Measurements from ENCODE around the gene DUSP9. TPM values are rescaled to one million over a fixed set of nuclear protein-coding genes. Genes with fewer than 3 reads are reported as not detected.

The DUSP9 gene
- total and polyA plus RNA-seq, 2 experiments from 2014 or later: 75.5 to 86.2 TPM

GRCh38 chrX:153625271-153626024 lies 21.6 kb upstream of the DUSP9 start:
- Histone ChIP-seq H3K4me3 (no peak overlapping the region), H3K79me2 (no peaks in the 10 kb centered on the region), H3K27me3 (no peaks in the 10 kb centered on the region), H4K20me1 (ENCODE audit: insufficient read depth, poor library complexity, severe bottlenecking) (no peaks in the 10 kb centered on the region), H3K4me2 (no peak overlapping the region), H3K9me2 (replicated peaks; ENCODE audit: insufficient read depth) (no peaks in the 10 kb centered on the region), H3K27ac (no peak overlapping the region), H3K9me3 (ENCODE audit: low read depth) (no peaks in the 10 kb centered on the region), H2AFZ (no peak overlapping the region), H3K4me1 (ENCODE audit: insufficient read depth) (peaks cover 5% of the 10 kb centered on the region), H3K36me3 (replicated peaks; ENCODE audit: insufficient read depth, low read depth) (no peaks in the 10 kb centered on the region)
- TF ChIP-seq EZH2 (IDR thresholded peaks at IDR 0.05; ENCODE audit: borderline replicate concordance) (no peak), CTCF (IDR thresholded peaks at IDR 0.05; ENCODE audit: poor library complexity) (no peak), EZH2phosphoT487 (IDR thresholded peaks at IDR 0.05; ENCODE audit: low read depth, severe bottlenecking, unreplicated experiment) (no peak)
- no peak for DNase-seq (ENCODE audit: low spot score)
- WGBS (ENCODE audit: low lambda C conversion rate, missing lambda C conversion rate): 90% methylated on average over 16 of the region's 21 CpGs

- DNase-seq (ENCODE audit: low spot score): no peak
- Histone ChIP-seq H3K4me2 (no peak overlapping the region), H3K27ac (no peak overlapping the region), H3K79me2 (no peaks in the 10 kb centered on the region), H3K36me3 (replicated peaks; ENCODE audit: insufficient read depth, low read depth) (no peaks in the 10 kb centered on the region), H3K4me3 (no peak overlapping the region), H3K9me2 (replicated peaks; ENCODE audit: insufficient read depth) (no peaks in the 10 kb centered on the region), H3K4me1 (ENCODE audit: insufficient read depth) (peaks cover 5% of the 10 kb centered on the region), H3K27me3 (no peaks in the 10 kb centered on the region), H2AFZ (no peak overlapping the region), H4K20me1 (ENCODE audit: insufficient read depth, poor library complexity, severe bottlenecking) (no peaks in the 10 kb centered on the region), H3K9me3 (ENCODE audit: low read depth) (peaks cover under 1% of the 10 kb centered on the region)
- 83% methylated on average over 16 of the region's 16 CpGs for WGBS (ENCODE audit: low lambda C conversion rate, missing lambda C conversion rate)
- no peak for TF ChIP-seq EZH2 (IDR thresholded peaks at IDR 0.05; ENCODE audit: borderline replicate concordance)
- TF ChIP-seq CTCF (IDR thresholded peaks at IDR 0.05; ENCODE audit: poor library complexity): no peak
- no peak for TF ChIP-seq EZH2phosphoT487 (IDR thresholded peaks at IDR 0.05; ENCODE audit: low read depth, severe bottlenecking, unreplicated experiment)
Observed at GRCh38 chrX:153626025-153626633, 20.9 kb upstream of the DUSP9 start.

GRCh38 chrX:153626863-153627674 lies 19.9 kb upstream of the DUSP9 start:
- H3K79me2 ChIP-seq: no peaks in the 10 kb centered on the region
- no peak overlapping the region for H2AFZ ChIP-seq
- 82% methylated on average over 30 of the region's 35 CpGs for WGBS (ENCODE audit: low lambda C conversion rate, missing lambda C conversion rate)
- H3K4me3 ChIP-seq: no peak overlapping the region
- peaks cover 5% of the 10 kb centered on the region for H3K4me1 ChIP-seq (ENCODE audit: insufficient read depth)
- H3K27me3 ChIP-seq: no peaks in the 10 kb centered on the region
- no peak overlapping the region for H3K27ac ChIP-seq
- peaks cover 3% of the 10 kb centered on the region for H3K9me3 ChIP-seq (ENCODE audit: low read depth)
- no peak for DNase-seq (ENCODE audit: low spot score)
- no peaks in the 10 kb centered on the region for H3K9me2 ChIP-seq (replicated peaks; ENCODE audit: insufficient read depth)
- no peak for TF ChIP-seq EZH2phosphoT487 (IDR thresholded peaks at IDR 0.05; ENCODE audit: low read depth, severe bottlenecking, unreplicated experiment)
- no peak for TF ChIP-seq CTCF (IDR thresholded peaks at IDR 0.05; ENCODE audit: poor library complexity)
- TF ChIP-seq EZH2 (IDR thresholded peaks at IDR 0.05; ENCODE audit: borderline replicate concordance): no peak
- H4K20me1 ChIP-seq (ENCODE audit: insufficient read depth, poor library complexity, severe bottlenecking): no peaks in the 10 kb centered on the region
- H3K36me3 ChIP-seq (replicated peaks; ENCODE audit: insufficient read depth, low read depth): no peaks in the 10 kb centered on the region
- no peak overlapping the region for H3K4me2 ChIP-seq
